PC-3 (cell line): Measurements from ENCODE around the gene EPC2. TPM values are rescaled to one million over a fixed set of nuclear protein-coding genes. Genes with fewer than 3 reads are reported as not detected.

Experiments used
- ATAC-seq: fragments of 200-7000 bp; cut with Tn5 transposase; 2 replicates; pipeline ENCODE4 v1.9.1; 2020; ENCODE audit warnings: mild to moderate bottlenecking, moderate library complexity
- BruUV-seq: library from RNA; stranded (reverse); fragments of 400-500 nt; replicated peaks from 2 replicates; lab custom pipeline; 2021; lab: Mats Ljungman, UMichigan
- CTCF ChIA-PET: fragments of 300-600 bp; sonication (Branson Sonifier 250); formaldehyde crosslinking; loops from one replicate; lab custom pipeline; 2022; ENCODE audit warnings: antibody characterized with exemption; lab: Charles Lee
- POLR2A ChIA-PET: fragments of 300-600 bp; sonication (Branson Sonifier 250); formaldehyde crosslinking; loops from one replicate; lab custom pipeline; 2022; ENCODE audit warnings: antibody characterized with exemption; ENCODE audit not compliant: unreplicated experiment; lab: Charles Lee
- DNase-seq: peaks from one replicate; pipeline ENCODE4 v3.0.0-alpha.2; 2015
- H2AFZ ChIP-seq: fragments of 300-600 bp; sonication (generic); 2 replicates; pipeline ENCODE4 v1.6.0; 2016; ENCODE audit warnings: antibody characterized with exemption, low read length
- H3F3A ChIP-seq: fragments of 300-600 bp; sonication (generic); one replicate; pipeline ENCODE4 v1.6.0; 2017; ENCODE audit warnings: antibody characterized with exemption, low read length, control low read depth, mild to moderate bottlenecking; ENCODE audit not compliant: unreplicated experiment
- H3K27ac ChIP-seq: fragments of 300-600 bp; sonication (generic); 2 replicates; pipeline ENCODE4 v1.5.1; 2016; ENCODE audit warnings: mild to moderate bottlenecking, low read length
- H3K27me3 ChIP-seq: fragments of 300-600 bp; sonication (generic); 2 replicates; pipeline ENCODE4 v1.6.1; 2016; ENCODE audit warnings: low read length, mixed read lengths
- H3K36me3 ChIP-seq: fragments of 300-600 bp; sonication (generic); 2 replicates; pipeline ENCODE4 v1.6.1; 2016; ENCODE audit warnings: low read depth, mixed run types, low read length, mixed read lengths
- H3K4me1 ChIP-seq: fragments of 300-600 bp; sonication (generic); 2 replicates; pipeline ENCODE4 v1.5.1; 2016; ENCODE audit warnings: low read length; ENCODE audit not compliant: insufficient read depth
- H3K4me2 ChIP-seq: fragments of 300-600 bp; sonication (generic); 2 replicates; pipeline ENCODE4 v1.6.0; 2016; ENCODE audit warnings: low read length
- H3K4me3 ChIP-seq: fragments of 300-600 bp; sonication (generic); 2 replicates; pipeline ENCODE4 v1.5.1; 2016; ENCODE audit warnings: mild to moderate bottlenecking, low read length, mixed read lengths
- H3K79me2 ChIP-seq: fragments of 300-600 bp; sonication (generic); 2 replicates; pipeline ENCODE4 v1.6.1; 2017; ENCODE audit warnings: low read length, mixed read lengths
- H3K9ac ChIP-seq: fragments of 300-600 bp; sonication (generic); 2 replicates; pipeline ENCODE4 v1.6.0; 2016; ENCODE audit warnings: mild to moderate bottlenecking, low read length
- H3K9me2 ChIP-seq: fragments of 300-600 bp; sonication (generic); replicated peaks from 2 replicates; pipeline ENCODE4 v1.6.1; 2016; ENCODE audit warnings: mixed run types, low read length, mixed read lengths
- H3K9me3 ChIP-seq: fragments of 300-600 bp; sonication (generic); 2 replicates; pipeline ENCODE4 v1.6.1; 2016; ENCODE audit warnings: low read length, mixed read lengths
- H4K20me1 ChIP-seq: fragments of 300-600 bp; sonication (generic); 2 replicates; pipeline ENCODE4 v1.6.1; 2016; ENCODE audit warnings: low read length, mixed read lengths
- CTCF ChIP-seq: fragments of 300-600 bp; sonication (generic); conservative IDR thresholded peaks from 2 replicates; pipeline ENCODE4 v1.5.1; 2017; ENCODE audit warnings: antibody characterized with exemption, low read depth, mild to moderate bottlenecking, low read length
- EZH2 ChIP-seq: fragments of 300-600 bp; sonication (generic); IDR thresholded peaks from one replicate; pipeline ENCODE4 v1.6.1; 2017; ENCODE audit warnings: antibody characterized with exemption, mild to moderate bottlenecking, low read length; ENCODE audit not compliant: unreplicated experiment
- EZH2phosphoT487 ChIP-seq: fragments of 300-600 bp; sonication (generic); IDR thresholded peaks from 2 replicates; pipeline ENCODE4 v1.6.1; 2018; ENCODE audit warnings: mild to moderate bottlenecking, antibody characterized with exemption, low read length, borderline replicate concordance
- intact Hi-C: fragments of 100-400 bp; cut with micrococcal nuclease; formaldehyde crosslinking; loops from 2 replicates; pipeline ENCODE4 v1.9.0; 2023
- total RNA-seq: library from RNA; depleted of rRNA; stranded (reverse); fragments of >200 nt; gene quantifications from 2 replicates; pipeline ENCODE4 v1.2.3, GENCODE V29; 2014

Gene EPC2
- total RNA-seq, 1 experiment from 2014 or later: 20.6 TPM

GRCh38 chr2:148701039-148701438 lies 56.5 kb downstream of the EPC2 start:
- Histone ChIP-seq H3K4me2 (no peak overlapping the region), H3K36me3 (peaks cover 9% of the 10 kb centered on the region; the same call in 1 of the 2 replicates), H3K4me1 (no peaks in the 10 kb centered on the region), H3K9me2 (no peaks in the 10 kb centered on the region), H4K20me1 (no peaks in the 10 kb centered on the region), H3K9me3 (no peaks in the 10 kb centered on the region), H3K4me3 (no peak overlapping the region), H3K27ac (no peak overlapping the region), H3K27me3 (no peaks in the 10 kb centered on the region), H2AFZ (no peak overlapping the region), H3K79me2 (peaks cover 41% of the 10 kb centered on the region), H3K9ac (no peak overlapping the region), H3F3A (no peaks in the 10 kb centered on the region)
- TF ChIP-seq CTCF (no peak), EZH2 (no peak), EZH2phosphoT487 (no peak)
- intact Hi-C loops: no loop called here
- DNase-seq (no peak), ATAC-seq (no peak)
- no TSS peak for BruUV-seq
- ChIA-PET POLR2A (no interaction called here), CTCF (no interaction called here)

GRCh38 chr2:148701877-148702276 lies 57.3 kb downstream of the EPC2 start:
- Histone ChIP-seq H4K20me1 (no peaks in the 10 kb centered on the region), H3F3A (no peaks in the 10 kb centered on the region), H2AFZ (no peak overlapping the region), H3K4me2 (no peak overlapping the region), H3K4me1 (no peaks in the 10 kb centered on the region), H3K9me3 (no peaks in the 10 kb centered on the region), H3K4me3 (no peak overlapping the region), H3K27me3 (no peaks in the 10 kb centered on the region), H3K9ac (no peak overlapping the region), H3K36me3 (peaks cover 9% of the 10 kb centered on the region; the same call in 1 of the 2 replicates), H3K27ac (no peak overlapping the region), H3K9me2 (no peaks in the 10 kb centered on the region), H3K79me2 (peaks cover 41% of the 10 kb centered on the region)
- TF ChIP-seq EZH2 (no peak), EZH2phosphoT487 (no peak), CTCF (no peak)
- ChIA-PET POLR2A (no interaction called here), CTCF (no interaction called here)
- DNase-seq (no peak), ATAC-seq (no peak)
- intact Hi-C loops: no loop called here
- no TSS peak for BruUV-seq

- Histone ChIP-seq H2AFZ (no peak overlapping the region), H3K4me1 (no peaks in the 10 kb centered on the region), H3K27me3 (no peaks in the 10 kb centered on the region), H4K20me1 (no peaks in the 10 kb centered on the region), H3K27ac (no peak overlapping the region), H3K9me3 (no peaks in the 10 kb centered on the region), H3K4me3 (no peak overlapping the region), H3K79me2 (peaks cover 41% of the 10 kb centered on the region), H3K9me2 (no peaks in the 10 kb centered on the region), H3K36me3 (peaks cover 9% of the 10 kb centered on the region; the same call in 1 of the 2 replicates), H3K9ac (no peak overlapping the region), H3K4me2 (no peak overlapping the region), H3F3A (no peaks in the 10 kb centered on the region)
- intact Hi-C loops: no loop called here
- ChIA-PET CTCF (no interaction called here), POLR2A (no interaction called here)
- ATAC-seq: 0 out of 2 replicates have a peak, but pooled peaks have one; percentile 24
- no TSS peak for BruUV-seq
- TF ChIP-seq EZH2 (no peak), EZH2phosphoT487 (no peak), CTCF (no peak)
- no peak for DNase-seq
Measured at GRCh38 chr2:148702475-148702874, 57.9 kb downstream of the EPC2 start.
